DOHH2 (cell line): ENCODE data around the gene EARS2.

Experiments
- H3F3A ChIP-seq: fragments of 200-600 bp; sonication (generic), shearing (Covaris generic); 2 replicates; pipeline ENCODE4 v1.6.0; 2016; ENCODE audit warnings: antibody characterized with exemption, mild to moderate bottlenecking; ENCODE audit not compliant: control insufficient read depth, insufficient read depth
- H3K27ac ChIP-seq: fragments of 200-600 bp; sonication (generic); 2 replicates; pipeline ENCODE4 v1.5.1; 2014; ENCODE audit warnings: low read depth, mild to moderate bottlenecking, low read length, moderate library complexity
- H3K27me3 ChIP-seq: fragments of 200-600 bp; sonication (generic); 2 replicates; pipeline ENCODE4 v1.6.1; 2014; ENCODE audit warnings: mild to moderate bottlenecking, low read length, mixed read lengths; ENCODE audit not compliant: control insufficient read depth
- H3K36me3 ChIP-seq: fragments of 200-600 bp; sonication (generic); 2 replicates; pipeline ENCODE4 v1.6.1; 2014; ENCODE audit warnings: mild to moderate bottlenecking, low read length, moderate library complexity, mixed read lengths; ENCODE audit not compliant: control insufficient read depth
- H3K4me1 ChIP-seq: fragments of 200-600 bp; sonication (generic); 2 replicates; pipeline ENCODE4 v1.6.1; 2014; ENCODE audit warnings: mild to moderate bottlenecking, low read length, mixed read lengths; ENCODE audit not compliant: control insufficient read depth
- H3K4me2 ChIP-seq: fragments of 200-600 bp; sonication (generic); 2 replicates; pipeline ENCODE4 v1.6.0; 2014; ENCODE audit warnings: mild to moderate bottlenecking, low read length, moderate library complexity
- H3K4me3 ChIP-seq: fragments of 200-600 bp; sonication (generic); 2 replicates; pipeline ENCODE4 v1.5.1; 2014; ENCODE audit warnings: mild to moderate bottlenecking, low read length, mixed read lengths
- H3K79me2 ChIP-seq: fragments of 200-600 bp; sonication (generic); 2 replicates; pipeline ENCODE4 v1.6.1; 2014; ENCODE audit warnings: mild to moderate bottlenecking, low read length, mixed read lengths; ENCODE audit not compliant: control insufficient read depth
- H3K9me2 ChIP-seq: fragments of 200-600 bp; sonication (generic); replicated peaks from 2 replicates; pipeline ENCODE4 v1.6.1; 2014; ENCODE audit warnings: mild to moderate bottlenecking, low read length, mixed read lengths; ENCODE audit not compliant: control insufficient read depth
- H3K9me3 ChIP-seq: fragments of 200-600 bp; sonication (generic); 2 replicates; pipeline ENCODE4 v1.6.1; 2014; ENCODE audit warnings: antibody characterized with exemption, low read length, mixed read lengths; ENCODE audit not compliant: control insufficient read depth, insufficient read depth
- H4K20me1 ChIP-seq: fragments of 200-600 bp; sonication (generic); 2 replicates; pipeline ENCODE4 v1.6.0; 2014; ENCODE audit warnings: low read depth, mild to moderate bottlenecking, antibody characterized with exemption, low read length, moderate library complexity; ENCODE audit not compliant: control insufficient read depth, insufficient read depth
- CTCF ChIP-seq: fragments of 200-600 bp; sonication (generic); IDR thresholded peaks from one replicate; pipeline ENCODE4 v1.5.1; 2014; ENCODE audit warnings: antibody characterized with exemption, mild to moderate bottlenecking, low read depth, low read length; ENCODE audit not compliant: poor library complexity, severe bottlenecking
- EZH2phosphoT487 ChIP-seq: fragments of 200-600 bp; sonication (generic); IDR thresholded peaks from 2 replicates; pipeline ENCODE4 v1.6.1; 2017; ENCODE audit warnings: borderline replicate concordance, mild to moderate bottlenecking, antibody characterized with exemption, low read length, moderate library complexity, mixed read lengths

Gene EARS2

GRCh38 chr16:23504453-23505179 is 52.5 kb downstream of the EARS2 start:
- peaks cover 98% of the 10 kb centered on the region for H3K36me3 ChIP-seq
- H4K20me1 ChIP-seq: peaks cover 81% of the 10 kb centered on the region
- peak overlapping the region; percentile 100 for H3K27ac ChIP-seq
- H3K27me3 ChIP-seq: no peaks in the 10 kb centered on the region; the same call in 1 of the 2 replicates
- TF ChIP-seq EZH2phosphoT487: no peak
- TF ChIP-seq CTCF: no peak
- H3K4me1 ChIP-seq: peaks cover 75% of the 10 kb centered on the region
- H3K79me2 ChIP-seq: peaks cover 100% of the 10 kb centered on the region
- peak overlapping the region; percentile 88 for H3K4me3 ChIP-seq
- H3K9me3 ChIP-seq: no peaks in the 10 kb centered on the region
- no peaks in the 10 kb centered on the region for H3K9me2 ChIP-seq
- peak overlapping the region; percentile 100 for H3K4me2 ChIP-seq
- peaks cover 22% of the 10 kb centered on the region for H3F3A ChIP-seq

GRCh38 chr16:23504076-23504452 is 53.1 kb downstream of the EARS2 start:
- Histone ChIP-seq H3F3A (peaks cover 17% of the 10 kb centered on the region), H3K36me3 (peaks cover 98% of the 10 kb centered on the region), H3K79me2 (peaks cover 100% of the 10 kb centered on the region), H3K9me3 (no peaks in the 10 kb centered on the region), H3K4me1 (peaks cover 81% of the 10 kb centered on the region), H3K4me2 (peak overlapping the region; percentile 100), H3K27ac (peak overlapping the region; percentile 100), H3K27me3 (no peaks in the 10 kb centered on the region; the same call in 1 of the 2 replicates), H3K9me2 (no peaks in the 10 kb centered on the region), H3K4me3 (peak overlapping the region; percentile 88), H4K20me1 (peaks cover 82% of the 10 kb centered on the region)
- TF ChIP-seq EZH2phosphoT487: no peak
- no peak for TF ChIP-seq CTCF

GRCh38 chr16:23502466-23502865 is 54.7 kb downstream of the EARS2 start:
- H3F3A ChIP-seq: peaks cover 13% of the 10 kb centered on the region; the same call in 1 of the 2 replicates
- H3K9me2 ChIP-seq: no peaks in the 10 kb centered on the region
- peak overlapping the region; percentile 12; the same call in 1 of the 2 replicates for H3K27ac ChIP-seq
- peak overlapping the region; percentile 36 for H3K4me3 ChIP-seq
- no peaks in the 10 kb centered on the region; the same call in 1 of the 2 replicates for H3K27me3 ChIP-seq
- no peak for TF ChIP-seq EZH2phosphoT487
- no peak for TF ChIP-seq CTCF
- peaks cover 100% of the 10 kb centered on the region for H3K79me2 ChIP-seq
- peaks cover 90% of the 10 kb centered on the region for H4K20me1 ChIP-seq
- peaks cover 99% of the 10 kb centered on the region for H3K36me3 ChIP-seq
- peak overlapping the region; percentile 44 for H3K4me2 ChIP-seq
- H3K4me1 ChIP-seq: peaks cover 97% of the 10 kb centered on the region
- H3K9me3 ChIP-seq: no peaks in the 10 kb centered on the region
